Loucy (cell line): ENCODE results near the gene NECTIN4.

Source experiments
- H2AFZ ChIP-seq: fragments of 200-600 bp; sonication (generic); 2 replicates; pipeline ENCODE4 v1.6.0; 2016; ENCODE audit warnings: antibody characterized with exemption, mild to moderate bottlenecking, low read length, moderate library complexity
- H3F3A ChIP-seq: fragments of 200-600 bp; 2 replicates; pipeline ENCODE4 v1.6.0; 2016; ENCODE audit warnings: antibody characterized with exemption, low read depth, mild to moderate bottlenecking
- H3K27me3 ChIP-seq: fragments of 200-600 bp; sonication (generic); 2 replicates; pipeline ENCODE4 v1.6.1; 2014; ENCODE audit warnings: low read length, mild to moderate bottlenecking; ENCODE audit not compliant: insufficient read depth, poor library complexity, severe bottlenecking
- H3K36me3 ChIP-seq: fragments of 200-600 bp; sonication (generic); 2 replicates; pipeline ENCODE4 v1.6.1; 2016; ENCODE audit warnings: low read length; ENCODE audit not compliant: insufficient read depth
- H3K4me1 ChIP-seq: fragments of 200-600 bp; sonication (generic); 2 replicates; pipeline ENCODE4 v1.5.1; 2014; ENCODE audit warnings: low read length, mild to moderate bottlenecking; ENCODE audit not compliant: insufficient read depth, poor library complexity, severe bottlenecking
- H3K4me2 ChIP-seq: fragments of 200-600 bp; sonication (generic); 2 replicates; pipeline ENCODE4 v1.6.0; 2014; ENCODE audit warnings: antibody characterized with exemption, low read length, low read depth, mild to moderate bottlenecking; ENCODE audit not compliant: poor library complexity, severe bottlenecking
- H3K4me3 ChIP-seq: fragments of 200-600 bp; sonication (generic); 2 replicates; pipeline ENCODE4 v1.5.1; 2014; ENCODE audit warnings: low read length, mild to moderate bottlenecking, mixed read lengths; ENCODE audit not compliant: poor library complexity, severe bottlenecking
- H3K79me2 ChIP-seq: fragments of 200-600 bp; sonication (generic); 2 replicates; pipeline ENCODE4 v1.6.1; 2014; ENCODE audit warnings: low read length; ENCODE audit not compliant: insufficient read depth
- H3K9ac ChIP-seq: fragments of 200-600 bp; sonication (generic); 2 replicates; pipeline ENCODE4 v1.6.0; 2014; ENCODE audit warnings: mild to moderate bottlenecking, low read depth, low read length, moderate library complexity; ENCODE audit not compliant: poor library complexity, severe bottlenecking
- H3K9me2 ChIP-seq: fragments of 200-600 bp; sonication (generic); replicated peaks from 2 replicates; pipeline ENCODE4 v1.6.1; 2016; ENCODE audit warnings: low read depth, low read length, mixed read lengths
- H3K9me3 ChIP-seq: fragments of 200-600 bp; sonication (generic); 2 replicates; pipeline ENCODE4 v1.6.1; 2014; ENCODE audit warnings: mild to moderate bottlenecking, antibody characterized with exemption, low read length, low read depth; ENCODE audit not compliant: insufficient read depth
- H4K20me1 ChIP-seq: fragments of 200-600 bp; sonication (generic); 2 replicates; pipeline ENCODE4 v1.6.0; 2014; ENCODE audit warnings: antibody characterized with exemption, low read length, mild to moderate bottlenecking; ENCODE audit not compliant: insufficient read depth, poor library complexity, severe bottlenecking
- EZH2phosphoT487 ChIP-seq: fragments of 200-600 bp; IDR thresholded peaks from 2 replicates; pipeline ENCODE4 v1.6.1; 2018; ENCODE audit warnings: antibody characterized with exemption, mild to moderate bottlenecking, moderate library complexity, borderline replicate concordance
- TF ChIP-seq, protein P1 (sequence below): fragments of 200-600 bp; sonication (generic); conservative IDR thresholded peaks from 2 replicates; pipeline ENCODE4 v1.5.1; 2014; ENCODE audit warnings: mild to moderate bottlenecking, antibody characterized with exemption, low read length

Gene NECTIN4

DNA sequence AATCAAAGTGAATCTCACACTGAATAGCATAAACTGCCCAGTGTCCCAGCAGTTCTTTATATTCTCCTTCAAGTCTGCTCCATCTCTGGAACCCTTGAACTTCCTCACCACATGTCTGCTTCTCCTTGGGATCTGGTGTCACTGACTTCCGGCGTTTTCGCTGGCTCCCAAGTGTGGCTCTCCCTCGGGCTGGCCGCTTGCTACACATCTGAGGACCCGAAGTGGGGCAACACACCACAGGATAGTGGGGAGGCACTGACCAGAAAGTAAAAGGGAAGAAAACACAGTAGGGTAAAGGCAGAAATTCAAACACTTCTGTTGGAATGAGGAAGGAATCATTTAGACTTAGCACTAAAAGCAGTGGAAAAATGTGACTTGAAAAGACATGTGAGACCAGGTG is 33.6 kb upstream of the NECTIN4 start:
- Histone ChIP-seq H2AFZ (no peak overlapping the region), H3K79me2 (peaks cover 31% of the 10 kb centered on the region), H3K4me3 (no peak overlapping the region), H3K9ac (no peak overlapping the region), H3K27me3 (no peaks in the 10 kb centered on the region), H3K9me2 (no peaks in the 10 kb centered on the region), H3F3A (no peaks in the 10 kb centered on the region), H3K4me1 (peaks cover 32% of the 10 kb centered on the region), H3K36me3 (peaks cover 49% of the 10 kb centered on the region), H4K20me1 (no peaks in the 10 kb centered on the region), H3K4me2 (no peak overlapping the region), H3K9me3 (no peaks in the 10 kb centered on the region)
- TF ChIP-seq, protein P1, sequence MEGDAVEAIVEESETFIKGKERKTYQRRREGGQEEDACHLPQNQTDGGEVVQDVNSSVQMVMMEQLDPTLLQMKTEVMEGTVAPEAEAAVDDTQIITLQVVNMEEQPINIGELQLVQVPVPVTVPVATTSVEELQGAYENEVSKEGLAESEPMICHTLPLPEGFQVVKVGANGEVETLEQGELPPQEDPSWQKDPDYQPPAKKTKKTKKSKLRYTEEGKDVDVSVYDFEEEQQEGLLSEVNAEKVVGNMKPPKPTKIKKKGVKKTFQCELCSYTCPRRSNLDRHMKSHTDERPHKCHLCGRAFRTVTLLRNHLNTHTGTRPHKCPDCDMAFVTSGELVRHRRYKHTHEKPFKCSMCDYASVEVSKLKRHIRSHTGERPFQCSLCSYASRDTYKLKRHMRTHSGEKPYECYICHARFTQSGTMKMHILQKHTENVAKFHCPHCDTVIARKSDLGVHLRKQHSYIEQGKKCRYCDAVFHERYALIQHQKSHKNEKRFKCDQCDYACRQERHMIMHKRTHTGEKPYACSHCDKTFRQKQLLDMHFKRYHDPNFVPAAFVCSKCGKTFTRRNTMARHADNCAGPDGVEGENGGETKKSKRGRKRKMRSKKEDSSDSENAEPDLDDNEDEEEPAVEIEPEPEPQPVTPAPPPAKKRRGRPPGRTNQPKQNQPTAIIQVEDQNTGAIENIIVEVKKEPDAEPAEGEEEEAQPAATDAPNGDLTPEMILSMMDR: no peak
- no peak for TF ChIP-seq EZH2phosphoT487

GRCh38 chr1:161121834-161122233 is 32.5 kb upstream of the NECTIN4 start:
- no peak for TF ChIP-seq EZH2phosphoT487
- TF ChIP-seq, protein P1: no peak
- no peak overlapping the region for H3K4me2 ChIP-seq
- peaks cover under 1% of the 10 kb centered on the region for H4K20me1 ChIP-seq
- H3K79me2 ChIP-seq: peaks cover 31% of the 10 kb centered on the region
- peaks cover 43% of the 10 kb centered on the region for H3K36me3 ChIP-seq
- no peaks in the 10 kb centered on the region for H3K27me3 ChIP-seq
- peaks cover 22% of the 10 kb centered on the region for H3K4me1 ChIP-seq
- H3K9me2 ChIP-seq: no peaks in the 10 kb centered on the region
- H3K9ac ChIP-seq: no peak overlapping the region
- no peaks in the 10 kb centered on the region for H3K9me3 ChIP-seq
- H3K4me3 ChIP-seq: no peak overlapping the region
- no peaks in the 10 kb centered on the region for H3F3A ChIP-seq
- no peak overlapping the region for H2AFZ ChIP-seq

DNA sequence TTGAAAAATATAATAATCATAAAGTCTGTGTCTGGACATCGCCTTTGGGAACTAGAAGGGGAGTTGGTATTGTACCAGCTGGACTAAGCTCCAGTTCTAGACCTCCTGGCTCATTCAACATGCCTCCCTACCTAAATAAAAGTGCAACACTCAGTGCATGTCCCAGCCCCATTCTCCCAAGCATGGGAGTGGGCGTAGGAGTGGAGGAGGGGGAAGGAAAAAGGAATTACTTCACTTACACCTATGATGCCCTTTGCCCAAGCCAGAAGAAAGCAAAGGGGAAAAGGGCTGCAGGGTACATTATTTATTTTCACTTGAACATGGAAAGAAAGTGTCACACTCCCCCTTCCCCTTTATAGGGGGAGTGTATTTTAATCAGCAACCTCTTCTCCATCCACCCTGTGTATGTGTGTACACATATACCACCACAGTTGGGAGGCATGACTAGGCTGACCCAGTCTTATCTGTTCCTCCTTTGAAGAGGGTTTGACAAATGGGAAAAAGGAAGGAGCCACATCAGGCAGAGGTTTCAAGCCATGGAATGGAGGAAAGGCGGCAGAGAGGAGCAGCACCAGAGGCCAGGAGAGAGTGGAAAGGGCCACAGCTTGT is 31.8 kb upstream of the NECTIN4 start:
- Histone ChIP-seq H4K20me1 (peaks cover 4% of the 10 kb centered on the region), H3K4me2 (no peak overlapping the region), H3F3A (no peaks in the 10 kb centered on the region), H3K9me2 (no peaks in the 10 kb centered on the region), H3K9ac (no peak overlapping the region), H2AFZ (no peak overlapping the region), H3K36me3 (peaks cover 42% of the 10 kb centered on the region), H3K79me2 (peaks cover 35% of the 10 kb centered on the region), H3K4me3 (no peak overlapping the region), H3K9me3 (no peaks in the 10 kb centered on the region), H3K27me3 (no peaks in the 10 kb centered on the region), H3K4me1 (peaks cover 25% of the 10 kb centered on the region)
- TF ChIP-seq, protein P1: no peak
- TF ChIP-seq EZH2phosphoT487: no peak
